ENCODE measurements around the gene PLP2. TPM values are rescaled to one million over a fixed set of nuclear protein-coding genes. Genes with fewer than 3 reads are reported as not detected.
"Not testable (repeated sequence)": the region's sequence is repeated elsewhere in the genome, so short reads cannot be mapped to it uniquely, and the experiment has no call there.

Gene PLP2
- total RNA-seq, 1 experiment from 2014 or later, result 94.5 TPM

DNA sequence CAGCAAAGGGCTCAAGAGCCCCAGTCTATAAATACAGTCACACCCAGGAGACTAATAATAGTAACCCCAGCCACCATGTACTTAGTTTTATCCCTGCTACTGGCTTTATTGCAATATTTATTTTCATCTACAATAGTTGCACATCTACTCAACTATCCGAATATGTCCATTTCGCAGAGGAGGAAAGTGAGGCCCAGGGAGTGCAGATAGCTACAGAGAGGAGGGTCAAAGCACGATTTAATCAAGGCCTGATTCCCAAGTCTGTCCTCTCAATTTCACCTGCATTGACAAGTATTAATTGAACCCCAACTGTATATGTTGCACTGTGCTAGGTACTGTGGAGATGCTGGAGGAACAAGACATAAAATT is 4.0 kb upstream of the PLP2 start:
- Histone ChIP-seq H3K27ac (no peak overlapping the region), H3K9me3 (ENCODE audit: insufficient read depth, low read depth) (no peaks in the 10 kb centered on the region), H3K9me2 (ENCODE audit: insufficient read depth) (no peaks in the 10 kb centered on the region), H3K27me3 (ENCODE audit: insufficient read depth, low read depth) (no peaks in the 10 kb centered on the region), H3K4me3 (no peak overlapping the region), H3K36me3 (ENCODE audit: low read depth) (no peaks in the 10 kb centered on the region), H3K79me2 (ENCODE audit: low read depth) (no peaks in the 10 kb centered on the region), H2AFZ (no peak overlapping the region), H3K4me1 (replicated peaks; ENCODE audit: insufficient read depth) (no peaks in the 10 kb centered on the region), H3F3A (ENCODE audit: insufficient read depth, low read depth) (no peaks in the 10 kb centered on the region), H3K4me2 (no peak overlapping the region), H4K20me1 (ENCODE audit: insufficient read depth) (no peaks in the 10 kb centered on the region)
- intact Hi-C loops (cut with micrococcal nuclease; ENCODE audit: unreplicated experiment), result loop anchor here (2.0 kb wide), 1 partner anchor 17 kb away; no protein-coding TSS in a partner anchor
- no TSS peak for BruUV-seq (replicated peaks)
- DNase-seq, result no peak
- TF ChIP-seq EZH2 (IDR thresholded peaks at IDR 0.05; ENCODE audit: low read depth), result no peak
- no peak for TF ChIP-seq CTCF (conservative IDR thresholded peaks at IDR 0.05)
- CTCF ChIA-PET, result no interaction called here
- POLR2A ChIA-PET (ENCODE audit: unreplicated experiment), result interaction anchor here (0.6 kb wide), 1 partner anchor 22 kb away, joined by 12 read pairs; no protein-coding TSS in a partner anchor

DNA sequence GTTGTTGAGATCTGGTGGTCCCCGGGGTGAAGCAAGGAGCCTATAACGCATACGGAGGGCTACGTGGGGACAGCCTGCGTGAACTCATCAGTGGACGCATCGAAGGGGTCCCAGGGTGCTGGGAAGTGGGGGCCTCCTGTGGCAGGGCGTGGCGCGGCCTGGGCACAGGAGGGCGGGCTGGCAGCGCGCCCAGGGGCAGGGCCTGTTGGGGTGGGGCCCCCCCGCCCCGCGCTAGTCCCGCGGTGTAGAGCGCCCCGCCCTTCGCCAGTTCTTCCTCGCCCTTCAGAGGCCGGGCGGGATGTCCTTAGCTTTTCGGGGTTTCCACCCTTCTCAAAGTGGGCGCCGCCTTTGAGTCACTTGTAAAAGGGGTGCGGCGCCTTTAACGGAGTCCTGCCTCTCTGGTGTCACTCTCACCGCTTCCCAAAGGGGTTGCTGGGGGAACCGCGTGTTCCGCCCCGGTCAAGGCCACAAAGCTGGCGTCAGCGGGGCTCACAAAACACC is 632 bp downstream of the PLP2 start:
- H3K4me3 ChIP-seq, result peak overlapping the region; percentile 56; the same call in 1 of the 2 replicates
- no peaks in the 10 kb centered on the region for H3K36me3 ChIP-seq (ENCODE audit: low read depth)
- H4K20me1 ChIP-seq (ENCODE audit: insufficient read depth), result no peaks in the 10 kb centered on the region
- peak; percentile 57 to 63 for DNase-seq
- H3K9me3 ChIP-seq (ENCODE audit: insufficient read depth, low read depth), result no peaks in the 10 kb centered on the region
- no peak overlapping the region for H2AFZ ChIP-seq
- no peaks in the 10 kb centered on the region for H3K9me2 ChIP-seq (ENCODE audit: insufficient read depth)
- POLR2A ChIA-PET (ENCODE audit: unreplicated experiment), result interaction anchor here (0.7 kb wide), 2 partner anchors 10 to 17 kb away, joined by 3 to 5 read pairs; partner anchors contain the start of gene MAGIX
- no peak overlapping the region for H3K27ac ChIP-seq
- no peaks in the 10 kb centered on the region for H3K27me3 ChIP-seq (ENCODE audit: insufficient read depth, low read depth)
- CTCF ChIA-PET, result no interaction called here
- BruUV-seq (replicated peaks), result no TSS peak
- intact Hi-C loops (cut with micrococcal nuclease; ENCODE audit: unreplicated experiment), result loop anchor here (5.0 kb wide), 1 partner anchor 50 kb away; the partner anchor contains the start of gene GPKOW
- H3F3A ChIP-seq (ENCODE audit: insufficient read depth, low read depth), result no peaks in the 10 kb centered on the region
- H3K4me2 ChIP-seq, result peak overlapping the region; percentile 64
- TF ChIP-seq EZH2 (IDR thresholded peaks at IDR 0.05; ENCODE audit: low read depth) (no peak), CTCF (conservative IDR thresholded peaks at IDR 0.05) (no peak)
- no peaks in the 10 kb centered on the region for H3K4me1 ChIP-seq (replicated peaks; ENCODE audit: insufficient read depth)
- H3K79me2 ChIP-seq (ENCODE audit: low read depth), result no peaks in the 10 kb centered on the region

GRCh38 chrX:49173544-49173943 is 1.8 kb downstream of the PLP2 start:
- H2AFZ ChIP-seq; H3K79me2 ChIP-seq (ENCODE audit: low read depth); DNase-seq; CTCF ChIA-PET; H3K9me2 ChIP-seq (ENCODE audit: insufficient read depth); H3K27ac ChIP-seq; BruUV-seq (replicated peaks); H3K27me3 ChIP-seq (ENCODE audit: insufficient read depth, low read depth); H3K9me3 ChIP-seq (ENCODE audit: insufficient read depth, low read depth); POLR2A ChIA-PET (ENCODE audit: unreplicated experiment); H3K36me3 ChIP-seq (ENCODE audit: low read depth); H4K20me1 ChIP-seq (ENCODE audit: insufficient read depth); H3K4me1 ChIP-seq (replicated peaks; ENCODE audit: insufficient read depth); H3F3A ChIP-seq (ENCODE audit: insufficient read depth, low read depth): not testable (repeated sequence)
- Histone ChIP-seq H3K4me3 (peak overlapping the region; percentile 56; the same call in 1 of the 2 replicates), H3K4me2 (peak overlapping the region; percentile 64)
- intact Hi-C loops (cut with micrococcal nuclease; ENCODE audit: unreplicated experiment), result loop anchor here (5.0 kb wide), 1 partner anchor 51 kb away; the partner anchor contains the start of gene GPKOW

- CTCF ChIA-PET, result no interaction called here
- DNase-seq, result no peak
- Histone ChIP-seq H4K20me1 (ENCODE audit: insufficient read depth) (no peaks in the 10 kb centered on the region), H3K27ac (no peak overlapping the region), H3K4me1 (replicated peaks; ENCODE audit: insufficient read depth) (no peaks in the 10 kb centered on the region), H3K27me3 (ENCODE audit: insufficient read depth, low read depth) (no peaks in the 10 kb centered on the region), H3F3A (ENCODE audit: insufficient read depth, low read depth) (no peaks in the 10 kb centered on the region), H3K79me2 (ENCODE audit: low read depth) (no peaks in the 10 kb centered on the region), H3K9me3 (ENCODE audit: insufficient read depth, low read depth) (no peaks in the 10 kb centered on the region), H3K36me3 (ENCODE audit: low read depth) (no peaks in the 10 kb centered on the region), H2AFZ (no peak overlapping the region), H3K4me2 (no peak overlapping the region), H3K9me2 (ENCODE audit: insufficient read depth) (no peaks in the 10 kb centered on the region), H3K4me3 (no peak overlapping the region)
- TF ChIP-seq CTCF (conservative IDR thresholded peaks at IDR 0.05), result no peak
- no peak for TF ChIP-seq EZH2 (IDR thresholded peaks at IDR 0.05; ENCODE audit: low read depth)
- BruUV-seq (replicated peaks), result no TSS peak
- POLR2A ChIA-PET (ENCODE audit: unreplicated experiment), result no interaction called here
- intact Hi-C loops (cut with micrococcal nuclease; ENCODE audit: unreplicated experiment), result loop anchor here (5.0 kb wide), 1 partner anchor 52 kb away; the partner anchor contains the start of gene GPKOW
Measured at GRCh38 chrX:49174723-49175122, 3.0 kb downstream of the PLP2 start.
